ENCODE measurements around the gene MRPL48.

MRPL48 gene

DNA sequence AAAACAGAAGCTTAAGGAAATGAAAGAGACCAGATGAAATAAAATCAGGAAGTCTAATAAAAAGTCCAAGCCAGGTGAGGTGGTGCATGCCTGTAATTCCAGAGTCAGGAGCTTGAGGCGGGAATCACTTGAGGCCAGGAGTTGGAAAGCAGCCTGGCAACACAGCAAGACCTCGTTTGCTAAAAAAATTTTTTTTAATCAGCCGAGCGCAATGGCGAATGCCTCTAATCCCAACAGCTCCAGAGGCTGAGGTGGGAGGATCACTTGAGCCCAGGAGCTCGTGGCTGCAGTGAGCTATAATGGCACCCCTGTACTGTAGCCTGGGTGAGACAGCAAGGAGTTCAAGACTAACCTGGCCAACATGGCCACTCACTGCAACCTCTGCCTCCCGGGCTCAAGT, 34.8 kb upstream of the MRPL48 start:
- TF ChIP-seq, protein P1, sequence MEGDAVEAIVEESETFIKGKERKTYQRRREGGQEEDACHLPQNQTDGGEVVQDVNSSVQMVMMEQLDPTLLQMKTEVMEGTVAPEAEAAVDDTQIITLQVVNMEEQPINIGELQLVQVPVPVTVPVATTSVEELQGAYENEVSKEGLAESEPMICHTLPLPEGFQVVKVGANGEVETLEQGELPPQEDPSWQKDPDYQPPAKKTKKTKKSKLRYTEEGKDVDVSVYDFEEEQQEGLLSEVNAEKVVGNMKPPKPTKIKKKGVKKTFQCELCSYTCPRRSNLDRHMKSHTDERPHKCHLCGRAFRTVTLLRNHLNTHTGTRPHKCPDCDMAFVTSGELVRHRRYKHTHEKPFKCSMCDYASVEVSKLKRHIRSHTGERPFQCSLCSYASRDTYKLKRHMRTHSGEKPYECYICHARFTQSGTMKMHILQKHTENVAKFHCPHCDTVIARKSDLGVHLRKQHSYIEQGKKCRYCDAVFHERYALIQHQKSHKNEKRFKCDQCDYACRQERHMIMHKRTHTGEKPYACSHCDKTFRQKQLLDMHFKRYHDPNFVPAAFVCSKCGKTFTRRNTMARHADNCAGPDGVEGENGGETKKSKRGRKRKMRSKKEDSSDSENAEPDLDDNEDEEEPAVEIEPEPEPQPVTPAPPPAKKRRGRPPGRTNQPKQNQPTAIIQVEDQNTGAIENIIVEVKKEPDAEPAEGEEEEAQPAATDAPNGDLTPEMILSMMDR (IDR thresholded peaks at IDR 0.05), result no peak
- H3K9ac ChIP-seq, result no peak overlapping the region
- no peaks in the 10 kb centered on the region for H3K9me3 ChIP-seq (ENCODE audit: control insufficient read depth, low read length)
- no peak overlapping the region for H3K4me2 ChIP-seq (ENCODE audit: low read length)
- no peaks in the 10 kb centered on the region for H3K27me3 ChIP-seq (ENCODE audit: control insufficient read depth, insufficient read depth, low read length)
- H3K36me3 ChIP-seq (ENCODE audit: control insufficient read depth, insufficient read depth, low read length), result no peaks in the 10 kb centered on the region
- peaks cover 40% of the 10 kb centered on the region for H3K79me2 ChIP-seq
- H2AFZ ChIP-seq, result no peak overlapping the region
- H3K4me3 ChIP-seq (ENCODE audit: low read depth, low read length), result no peak overlapping the region
- H3K4me1 ChIP-seq, result no peaks in the 10 kb centered on the region
- no peak overlapping the region for H3K27ac ChIP-seq

- no peaks in the 10 kb centered on the region for H3K27me3 ChIP-seq (ENCODE audit: control insufficient read depth, insufficient read depth, low read length)
- no peak overlapping the region for H2AFZ ChIP-seq
- H3K36me3 ChIP-seq (ENCODE audit: control insufficient read depth, insufficient read depth, low read length), result no peaks in the 10 kb centered on the region
- no peaks in the 10 kb centered on the region for H3K9me3 ChIP-seq (ENCODE audit: control insufficient read depth, low read length)
- H3K4me1 ChIP-seq, result no peaks in the 10 kb centered on the region
- no peak overlapping the region for H3K4me2 ChIP-seq (ENCODE audit: low read length)
- TF ChIP-seq, protein P1 (IDR thresholded peaks at IDR 0.05), result no peak
- peaks cover 41% of the 10 kb centered on the region for H3K79me2 ChIP-seq
- no peak overlapping the region for H3K9ac ChIP-seq
- H3K27ac ChIP-seq, result no peak overlapping the region
- H3K4me3 ChIP-seq (ENCODE audit: low read depth, low read length), result no peak overlapping the region
Observed at GRCh38 chr11:73753938-73754337, 33.7 kb upstream of the MRPL48 start.

DNA sequence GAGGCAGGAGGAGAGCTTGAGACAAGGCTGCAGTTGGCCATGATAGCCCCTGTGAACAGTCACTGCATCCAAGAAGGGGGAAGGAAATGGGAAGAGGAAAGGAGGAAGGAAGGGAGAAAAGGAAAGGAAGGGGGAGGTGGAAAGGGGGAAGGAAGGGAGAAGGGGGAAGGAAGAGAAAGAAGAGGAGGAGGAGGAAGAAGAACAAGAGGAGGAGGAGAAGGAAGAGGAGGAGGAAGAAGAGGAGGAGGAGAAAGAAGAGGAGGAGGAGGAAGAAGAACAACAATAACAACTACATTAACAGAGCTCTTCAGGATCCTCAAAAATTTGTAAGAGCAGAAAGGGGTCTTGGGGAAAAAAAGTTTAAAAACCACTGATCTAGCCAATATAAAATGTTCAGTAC, 32.0 kb upstream of the MRPL48 start:
- no peak overlapping the region for H3K4me2 ChIP-seq (ENCODE audit: low read length)
- no peak overlapping the region for H3K27ac ChIP-seq
- no peak overlapping the region for H2AFZ ChIP-seq
- no peak overlapping the region for H3K9ac ChIP-seq
- H3K9me3 ChIP-seq (ENCODE audit: control insufficient read depth, low read length), result no peaks in the 10 kb centered on the region
- H3K79me2 ChIP-seq, result peaks cover 40% of the 10 kb centered on the region
- no peaks in the 10 kb centered on the region for H3K27me3 ChIP-seq (ENCODE audit: control insufficient read depth, insufficient read depth, low read length)
- H3K4me3 ChIP-seq (ENCODE audit: low read depth, low read length), result no peak overlapping the region
- H3K4me1 ChIP-seq, result no peaks in the 10 kb centered on the region
- no peaks in the 10 kb centered on the region for H3K36me3 ChIP-seq (ENCODE audit: control insufficient read depth, insufficient read depth, low read length)
- TF ChIP-seq, protein P1 (IDR thresholded peaks at IDR 0.05), result no peak

GRCh38 chr11:73757598-73757997, 30.1 kb upstream of the MRPL48 start:
- no peaks in the 10 kb centered on the region for H3K4me1 ChIP-seq
- peaks cover 35% of the 10 kb centered on the region for H3K79me2 ChIP-seq
- no peak overlapping the region for H3K9ac ChIP-seq
- no peak overlapping the region for H2AFZ ChIP-seq
- H3K4me3 ChIP-seq (ENCODE audit: low read depth, low read length), result no peak overlapping the region
- H3K9me3 ChIP-seq (ENCODE audit: control insufficient read depth, low read length), result no peaks in the 10 kb centered on the region
- no peaks in the 10 kb centered on the region for H3K36me3 ChIP-seq (ENCODE audit: control insufficient read depth, insufficient read depth, low read length)
- H3K27ac ChIP-seq, result no peak overlapping the region
- no peaks in the 10 kb centered on the region for H3K27me3 ChIP-seq (ENCODE audit: control insufficient read depth, insufficient read depth, low read length)
- no peak overlapping the region for H3K4me2 ChIP-seq (ENCODE audit: low read length)
- TF ChIP-seq, protein P1 (IDR thresholded peaks at IDR 0.05), result no peak

GRCh38 chr11:73758451-73758850, 29.2 kb upstream of the MRPL48 start:
- no peak overlapping the region for H3K27ac ChIP-seq
- TF ChIP-seq, protein P1 (IDR thresholded peaks at IDR 0.05), result no peak
- no peak overlapping the region for H3K4me3 ChIP-seq (ENCODE audit: low read depth, low read length)
- no peak overlapping the region for H3K9ac ChIP-seq
- no peaks in the 10 kb centered on the region for H3K4me1 ChIP-seq
- H3K27me3 ChIP-seq (ENCODE audit: control insufficient read depth, insufficient read depth, low read length), result no peaks in the 10 kb centered on the region
- H3K4me2 ChIP-seq (ENCODE audit: low read length), result no peak overlapping the region
- no peaks in the 10 kb centered on the region for H3K36me3 ChIP-seq (ENCODE audit: control insufficient read depth, insufficient read depth, low read length)
- no peak overlapping the region for H2AFZ ChIP-seq
- no peaks in the 10 kb centered on the region for H3K9me3 ChIP-seq (ENCODE audit: control insufficient read depth, low read length)
- H3K79me2 ChIP-seq, result peaks cover 32% of the 10 kb centered on the region

Measured in parathyroid adenoma (tissue), 2 donors.